Kidney epithelial cell (primary cell): ENCODE data around the gene PDCD1. TPM values are rescaled to one million over a fixed set of nuclear protein-coding genes. Genes with fewer than 3 reads are reported as not detected.

Experiments used
- DNase-seq: peaks from one replicate; pipeline ENCODE4 v3.0.0-alpha.2; 2010; ENCODE audit warnings: low read depth
- H3K27me3 ChIP-seq: 2 replicates; pipeline ENCODE4 v1.6.0; 2011; ENCODE audit warnings: low read length; ENCODE audit not compliant: control insufficient read depth, insufficient read depth
- H3K36me3 ChIP-seq: 2 replicates; pipeline ENCODE4 v1.5.1; 2011; ENCODE audit warnings: low read length; ENCODE audit not compliant: control insufficient read depth, insufficient read depth
- H3K4me3 ChIP-seq: 2 replicates; pipeline ENCODE4 v1.5.1; 2011; ENCODE audit warnings: low read depth, mild to moderate bottlenecking, control low read depth, low read length
- CTCF ChIP-seq: IDR thresholded peaks from 2 replicates; pipeline ENCODE4 v1.5.1; 2011; ENCODE audit warnings: mild to moderate bottlenecking, moderate library complexity, low read length, control low read depth, inconsistent platforms; ENCODE audit not compliant: insufficient read depth, poor library complexity, severe bottlenecking
- total RNA-seq: library from RNA; depleted of rRNA; stranded (reverse); fragments of >200 nt; gene quantifications from 2 replicates; pipeline ENCODE4 v1.2.3, GENCODE V29; 2015

The PDCD1 gene
- total RNA-seq, 1 donor from 2014 or later, result 1.0 TPM

DNA sequence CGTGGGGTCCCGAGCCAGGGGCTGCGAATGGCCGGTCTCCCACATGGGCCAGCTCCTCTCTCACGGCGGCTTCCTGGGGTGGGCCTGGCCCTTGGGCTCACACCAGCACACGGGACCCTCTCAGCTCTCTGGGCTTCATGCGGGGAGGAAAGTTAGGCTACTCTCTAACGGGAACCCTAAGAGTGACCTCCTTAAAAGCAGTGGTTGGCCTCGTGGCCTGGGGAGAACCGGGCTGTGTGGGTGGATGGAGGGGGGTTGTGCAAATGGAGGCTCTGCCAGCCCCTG, 36.7 kb upstream of the PDCD1 start:
- TF ChIP-seq CTCF, result no peak
- DNase-seq, result no peak
- no peaks in the 10 kb centered on the region for H3K36me3 ChIP-seq
- H3K4me3 ChIP-seq, result no peak overlapping the region
- H3K27me3 ChIP-seq, result peaks cover 24% of the 10 kb centered on the region

GRCh38 chr2:241894681-241895426, 36.2 kb upstream of the PDCD1 start:
- no peak for TF ChIP-seq CTCF
- DNase-seq, result no peak
- no peak overlapping the region for H3K4me3 ChIP-seq
- H3K36me3 ChIP-seq, result no peaks in the 10 kb centered on the region
- H3K27me3 ChIP-seq, result peaks cover 19% of the 10 kb centered on the region

- Histone ChIP-seq H3K27me3 (peaks cover 12% of the 10 kb centered on the region), H3K36me3 (no peaks in the 10 kb centered on the region), H3K4me3 (no peak overlapping the region)
- no peak for DNase-seq
- no peak for TF ChIP-seq CTCF
Observed at GRCh38 chr2:241894056-241894641, 35.5 kb upstream of the PDCD1 start.

DNA sequence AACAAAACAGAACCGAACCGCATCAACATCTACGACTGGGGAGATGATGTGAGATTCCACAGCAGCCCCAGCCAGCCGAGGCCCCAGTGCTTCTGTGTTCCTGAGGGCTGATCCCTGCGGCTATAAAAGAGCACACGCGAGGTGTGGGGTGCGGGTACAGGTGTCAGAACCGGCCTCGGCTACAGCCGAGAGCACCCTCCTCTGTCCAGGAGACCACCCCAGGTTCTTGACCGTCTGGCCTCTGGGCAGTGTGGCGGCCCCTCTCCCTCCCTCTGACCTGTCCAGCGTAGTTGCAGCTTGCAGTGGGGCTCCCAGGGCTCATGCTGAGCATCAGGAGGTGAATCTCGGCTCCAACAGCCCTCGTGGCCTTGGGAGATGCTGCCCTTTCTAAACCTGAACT, 34.6 kb upstream of the PDCD1 start:
- DNase-seq, result no peak

DNA sequence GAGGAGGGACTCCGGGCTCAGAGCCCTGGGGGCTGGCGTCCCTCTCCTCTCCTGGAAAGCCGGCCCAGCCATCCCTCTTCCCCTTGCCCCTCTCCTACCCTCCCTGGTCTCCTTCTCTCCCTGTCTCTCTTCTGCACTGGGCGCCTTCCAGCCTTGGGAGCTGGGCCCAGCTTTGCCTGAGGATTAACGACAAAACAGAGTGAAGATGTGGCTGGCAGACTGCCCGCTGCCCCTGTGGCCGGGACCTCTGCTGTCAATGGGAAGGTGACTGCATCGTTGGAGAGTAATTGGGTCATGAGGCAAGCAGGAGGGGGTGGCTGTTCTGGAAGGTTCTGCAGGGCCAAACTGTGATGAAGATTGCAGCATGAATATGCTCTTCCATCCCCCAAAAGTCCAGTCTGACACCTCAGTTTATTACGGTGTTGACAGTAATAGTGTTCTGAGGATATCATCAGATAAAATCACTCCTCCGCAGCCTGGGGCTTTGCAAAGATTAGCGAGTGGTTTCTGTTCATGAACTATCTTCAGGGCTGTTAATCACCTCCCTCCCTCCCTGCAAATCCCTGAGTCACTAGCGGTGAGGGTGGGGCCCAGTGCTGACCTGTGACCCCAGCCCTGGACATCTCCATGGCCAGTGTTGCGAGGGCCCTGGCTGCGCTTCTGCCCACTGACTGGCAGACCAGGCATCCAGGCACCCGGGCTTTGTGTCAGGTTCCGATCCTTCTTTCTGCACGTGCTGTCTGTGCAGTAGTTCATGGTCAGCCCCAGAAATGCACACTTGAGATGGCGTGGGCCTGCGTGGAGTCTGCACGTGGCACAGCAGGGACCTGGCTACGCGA, 33.8 kb upstream of the PDCD1 start:
- Histone ChIP-seq H3K4me3 (no peak overlapping the region), H3K27me3 (peaks cover 4% of the 10 kb centered on the region), H3K36me3 (no peaks in the 10 kb centered on the region)
- TF ChIP-seq CTCF, result no peak
- no peak for DNase-seq

More for the DNA sequence above, 34.6 kb upstream of the PDCD1 start:
- no peak for TF ChIP-seq CTCF
- H3K36me3 ChIP-seq, result no peaks in the 10 kb centered on the region
- no peak overlapping the region for H3K4me3 ChIP-seq
- peaks cover 4% of the 10 kb centered on the region for H3K27me3 ChIP-seq
